ENCODE data around the gene DOCK3.
"Not testable (repeated sequence)": the region's sequence is repeated elsewhere in the genome, so short reads cannot be mapped to it uniquely, and the experiment has no call there.

Gene DOCK3

GRCh38 chr3:50688602-50689001 is 13.9 kb downstream of the DOCK3 start:
- not testable (repeated sequence) for DNase-seq

GRCh38 chr3:50689558-50689957 is 14.8 kb downstream of the DOCK3 start:
- DNase-seq = no peak

- no peak for DNase-seq
These were observed 20.3 kb downstream of the DOCK3 start for GRCh38 chr3:50695031-50695430.

GRCh38 chr3:50696276-50696675 is 21.5 kb downstream of the DOCK3 start:
- no peak for DNase-seq

- DNase-seq = no peak
These were observed 23.5 kb downstream of the DOCK3 start for GRCh38 chr3:50698269-50698668.

- no peak for DNase-seq
These were observed 33.9 kb downstream of the DOCK3 start for GRCh38 chr3:50708620-50709019.

GRCh38 chr3:50714946-50715345 is 40.2 kb downstream of the DOCK3 start:
- DNase-seq = no peak

GRCh38 chr3:50724831-50725230 is 50.1 kb downstream of the DOCK3 start:
- no peak for DNase-seq

GRCh38 chr3:50734985-50735384 is 60.3 kb downstream of the DOCK3 start:
- no peak for DNase-seq

GRCh38 chr3:50737193-50737905 is 62.6 kb downstream of the DOCK3 start:
- DNase-seq = no peak

- DNase-seq = no peak
These were observed 63.3 kb downstream of the DOCK3 start for GRCh38 chr3:50737906-50738598.

GRCh38 chr3:50743643-50744042 is 68.9 kb downstream of the DOCK3 start:
- no peak for DNase-seq

- no peak for DNase-seq
These were observed 75.1 kb downstream of the DOCK3 start for GRCh38 chr3:50749822-50750221.

- DNase-seq = no peak
These were observed 84.3 kb downstream of the DOCK3 start for GRCh38 chr3:50759015-50759414.

- no peak for DNase-seq
These were observed 103.0 kb downstream of the DOCK3 start for GRCh38 chr3:50777680-50778079.

- DNase-seq = not testable (repeated sequence)
These were observed 107.0 kb downstream of the DOCK3 start for GRCh38 chr3:50781766-50782165.

- DNase-seq = no peak
These were observed 111.9 kb downstream of the DOCK3 start for GRCh38 chr3:50786631-50787030.

- DNase-seq = not testable (repeated sequence)
These were observed 116.2 kb downstream of the DOCK3 start for GRCh38 chr3:50790894-50791293.

- no peak for DNase-seq
These were observed 117.8 kb downstream of the DOCK3 start for GRCh38 chr3:50792568-50792967.

GRCh38 chr3:50803805-50804204 is 129.1 kb downstream of the DOCK3 start:
- DNase-seq = not testable (repeated sequence)

- DNase-seq = not testable (repeated sequence)
These were observed 129.6 kb downstream of the DOCK3 start for GRCh38 chr3:50804376-50804775.

GRCh38 chr3:50805321-50805720 is 130.6 kb downstream of the DOCK3 start:
- no peak for DNase-seq

- no peak for DNase-seq
These were observed 131.3 kb downstream of the DOCK3 start for GRCh38 chr3:50806031-50806430.

GRCh38 chr3:50806806-50807205 is 132.1 kb downstream of the DOCK3 start:
- DNase-seq = no peak

GRCh38 chr3:50807266-50807665 is 132.5 kb downstream of the DOCK3 start:
- no peak for DNase-seq

All from COR-L47 (cell line).